ENCODE results near the gene CDKAL1.

- no peak for TF ChIP-seq CTCF (IDR thresholded peaks at IDR 0.05; ENCODE audit: low read depth, low read length)
- TF ChIP-seq EZH2phosphoT487 (IDR thresholded peaks at IDR 0.05; ENCODE audit: low read depth): no peak
These were observed 71.3 kb downstream of the CDKAL1 start for GRCh38 chr6:20605581-20605980.
